HCEC 1CT (cell line): ENCODE results near the gene EIF2S2.

Experiments used
- DNase-seq: peaks from one replicate; pipeline ENCODE4 v3.0.0-alpha.2; 2017

EIF2S2 gene

GRCh38 chr20:34115232-34115631, 3.2 kb upstream of the EIF2S2 start:
- no peak for DNase-seq

- no peak for DNase-seq
These were observed 2.8 kb upstream of the EIF2S2 start for GRCh38 chr20:34114809-34115208.

GRCh38 chr20:34112600-34113101, 608 bp upstream of the EIF2S2 start:
- DNase-seq = peak; percentile 13

GRCh38 chr20:34110745-34111641, 1.1 kb downstream of the EIF2S2 start:
- peak; percentile 57 for DNase-seq

- DNase-seq = no peak
These were observed 1.9 kb downstream of the EIF2S2 start for GRCh38 chr20:34110025-34110744.

GRCh38 chr20:34109442-34109841, 2.6 kb downstream of the EIF2S2 start:
- DNase-seq = no peak

GRCh38 chr20:34108616-34109174, 3.3 kb downstream of the EIF2S2 start:
- DNase-seq = no peak

- DNase-seq = no peak
These were observed 5.9 kb downstream of the EIF2S2 start for GRCh38 chr20:34105978-34106675.

GRCh38 chr20:34104059-34104458, 8.0 kb downstream of the EIF2S2 start:
- no peak for DNase-seq

- no peak for DNase-seq
These were observed 9.7 kb downstream of the EIF2S2 start for GRCh38 chr20:34102342-34102741.

GRCh38 chr20:34100576-34100975, 11.5 kb downstream of the EIF2S2 start:
- no peak for DNase-seq

- DNase-seq = no peak
These were observed 12.4 kb downstream of the EIF2S2 start for GRCh38 chr20:34099675-34100074.

GRCh38 chr20:34098570-34098969, 13.5 kb downstream of the EIF2S2 start:
- DNase-seq = no peak

GRCh38 chr20:34096699-34097444, 15.2 kb downstream of the EIF2S2 start:
- DNase-seq = no peak

- DNase-seq = no peak
These were observed 16.2 kb downstream of the EIF2S2 start for GRCh38 chr20:34095825-34096224.

- DNase-seq = no peak
These were observed 18.1 kb downstream of the EIF2S2 start for GRCh38 chr20:34093895-34094294.

GRCh38 chr20:34091637-34092200, 20.3 kb downstream of the EIF2S2 start:
- DNase-seq = no peak

- no peak for DNase-seq
These were observed 21.4 kb downstream of the EIF2S2 start for GRCh38 chr20:34090645-34091044.

GRCh38 chr20:34089655-34090345, 22.2 kb downstream of the EIF2S2 start:
- no peak for DNase-seq

- DNase-seq = no peak
These were observed 22.9 kb downstream of the EIF2S2 start for GRCh38 chr20:34089175-34089479.
